ENCODE results near the gene FEM1B. TPM values are rescaled to one million over a fixed set of nuclear protein-coding genes. Genes with fewer than 3 reads are reported as not detected.

Gene FEM1B
- total RNA-seq, 1 experiment from 2014 or later = 47.3 TPM

- POLR2A ChIA-PET (ENCODE audit: low non-redundant PET) = no interaction called here
- H3K27ac ChIP-seq (ENCODE audit: low read depth, low read length, poor library complexity, severe bottlenecking) = no peak overlapping the region
- H3K36me3 ChIP-seq (ENCODE audit: insufficient read depth, low read length, poor library complexity, severe bottlenecking) = no peaks in the 10 kb centered on the region
- TF ChIP-seq CTCF (conservative IDR thresholded peaks at IDR 0.05; ENCODE audit: low read depth, low read length) (no peak), EZH2 (IDR thresholded peaks at IDR 0.05; ENCODE audit: borderline replicate concordance, low read depth, low read length, poor library complexity, severe bottlenecking) (no peak)
- CTCF ChIA-PET = no interaction called here
- H3K9me3 ChIP-seq (ENCODE audit: low read depth, low read length, poor library complexity, severe bottlenecking) = no peaks in the 10 kb centered on the region
- DNase-seq (ENCODE audit: low spot score) = no peak
- no peaks in the 10 kb centered on the region for H3K27me3 ChIP-seq (replicated peaks; ENCODE audit: insufficient read depth, low read depth, low read length, poor library complexity)
- intact Hi-C loops (cut with micrococcal nuclease; ENCODE audit: unreplicated experiment) = no loop called here
- H3K4me3 ChIP-seq (ENCODE audit: low read depth, low read length, poor library complexity, severe bottlenecking) = no peak overlapping the region
- H3K4me1 ChIP-seq (ENCODE audit: insufficient read depth, low read length, poor library complexity, severe bottlenecking) = no peaks in the 10 kb centered on the region
- no TSS peak for BruUV-seq (replicated peaks)
These were observed 33.3 kb upstream of the FEM1B start for GRCh38 chr15:68244235-68244634.

GRCh38 chr15:68249058-68249713 lies 28.4 kb upstream of the FEM1B start:
- no peaks in the 10 kb centered on the region for H3K36me3 ChIP-seq (ENCODE audit: insufficient read depth, low read length, poor library complexity, severe bottlenecking)
- H3K4me1 ChIP-seq (ENCODE audit: insufficient read depth, low read length, poor library complexity, severe bottlenecking) = no peaks in the 10 kb centered on the region
- DNase-seq (ENCODE audit: low spot score) = no peak
- ChIA-PET CTCF (no interaction called here), POLR2A (ENCODE audit: low non-redundant PET) (no interaction called here)
- BruUV-seq (replicated peaks) = no TSS peak
- TF ChIP-seq EZH2 (IDR thresholded peaks at IDR 0.05; ENCODE audit: borderline replicate concordance, low read depth, low read length, poor library complexity, severe bottlenecking) (no peak), CTCF (conservative IDR thresholded peaks at IDR 0.05; ENCODE audit: low read depth, low read length) (no peak)
- intact Hi-C loops (cut with micrococcal nuclease; ENCODE audit: unreplicated experiment) = no loop called here
- H3K27me3 ChIP-seq (replicated peaks; ENCODE audit: insufficient read depth, low read depth, low read length, poor library complexity) = no peaks in the 10 kb centered on the region
- no peak overlapping the region for H3K27ac ChIP-seq (ENCODE audit: low read depth, low read length, poor library complexity, severe bottlenecking)
- H3K9me3 ChIP-seq (ENCODE audit: low read depth, low read length, poor library complexity, severe bottlenecking) = no peaks in the 10 kb centered on the region
- H3K4me3 ChIP-seq (ENCODE audit: low read depth, low read length, poor library complexity, severe bottlenecking) = no peak overlapping the region

- ChIA-PET CTCF (interaction anchor here (0.6 to 1.4 kb wide), 10 partner anchors 9 to 672 kb away, joined by 3 to 30 read pairs (median 4); partner anchors contain the start of gene FEM1B), POLR2A (ENCODE audit: low non-redundant PET) (interaction anchor here (0.5 to 0.6 kb wide), 2 partner anchors 43 to 570 kb away, joined by 5 to 16 read pairs; no protein-coding TSS in a partner anchor)
These were observed 24.5 kb upstream of the FEM1B start for GRCh38 chr15:68252925-68253534.

More at GRCh38 chr15:68252925-68253534, 24.5 kb upstream of the FEM1B start:
- TF ChIP-seq EZH2 (IDR thresholded peaks at IDR 0.05; ENCODE audit: borderline replicate concordance, low read depth, low read length, poor library complexity, severe bottlenecking) (no peak), CTCF (conservative IDR thresholded peaks at IDR 0.05; ENCODE audit: low read depth, low read length) (peak; percentile 82)
- intact Hi-C loops (cut with micrococcal nuclease; ENCODE audit: unreplicated experiment) = loop anchor here (1.0 to 2.0 kb wide), 2 partner anchors 54 to 130 kb away; no protein-coding TSS in a partner anchor
- no peak overlapping the region for H3K4me3 ChIP-seq (ENCODE audit: low read depth, low read length, poor library complexity, severe bottlenecking)
- peaks cover 4% of the 10 kb centered on the region for H3K4me1 ChIP-seq (ENCODE audit: insufficient read depth, low read length, poor library complexity, severe bottlenecking)
- no TSS peak for BruUV-seq (replicated peaks)
- no peak overlapping the region for H3K27ac ChIP-seq (ENCODE audit: low read depth, low read length, poor library complexity, severe bottlenecking)
- H3K36me3 ChIP-seq (ENCODE audit: insufficient read depth, low read length, poor library complexity, severe bottlenecking) = no peaks in the 10 kb centered on the region
- DNase-seq (ENCODE audit: low spot score) = peak; percentile 86
- no peaks in the 10 kb centered on the region for H3K9me3 ChIP-seq (ENCODE audit: low read depth, low read length, poor library complexity, severe bottlenecking)
- H3K27me3 ChIP-seq (replicated peaks; ENCODE audit: insufficient read depth, low read depth, low read length, poor library complexity) = no peaks in the 10 kb centered on the region

Data from A673 (cell line).